H1 (cell line): ENCODE data around the gene CILP. TPM values are rescaled to one million over a fixed set of nuclear protein-coding genes. Genes with fewer than 3 reads are reported as not detected.

Experiments used
- CTCF ChIA-PET: fragments of 300-600 bp; sonication (Branson Sonifier 250); formaldehyde crosslinking; loops from one replicate; lab custom pipeline; 2021; ENCODE audit not compliant: partially characterized antibody; lab: Charles Lee
- POLR2A ChIA-PET: fragments of 300-600 bp; sonication (Branson Sonifier 250); formaldehyde crosslinking; loops from one replicate; lab custom pipeline; 2021; ENCODE audit warnings: inconsistent platforms; ENCODE audit not compliant: partially characterized antibody; lab: Charles Lee
- DNase-seq, 2 experiments: peaks; one replicate each; pipeline versions ENCODE4 v3.0.0 to v3.0.0-alpha.2; 2010 to 2022; ENCODE audit warnings: low spot score in 2 of 2, low read depth in 1 of 2, mixed read lengths in 1 of 2
- FAIRE-seq: peaks from 2 replicates; lab custom pipeline; 2011; peaks lifted over from hg19 to GRCh38; lab: Jason Lieb, UNC
- H2AFZ ChIP-seq: 2 replicates; pipeline ENCODE4 v1.8.1; 2012; ENCODE audit warnings: low read length, inconsistent platforms
- H2AK5ac ChIP-seq: 2 replicates; pipeline ENCODE4 v1.6.1; 2013; ENCODE audit warnings: low read depth, low read length
- H2BK120ac ChIP-seq: replicated peaks from 2 replicates; pipeline ENCODE3; 2013; ENCODE audit warnings: low read depth, low read length, inconsistent platforms
- H2BK12ac ChIP-seq: 2 replicates; pipeline ENCODE4 v1.6.1; 2013; ENCODE audit warnings: low read depth, low read length
- H2BK15ac ChIP-seq: 2 replicates; pipeline ENCODE4 v1.6.1; 2013; ENCODE audit warnings: low read length
- H2BK20ac ChIP-seq: 2 replicates; pipeline ENCODE4 v1.6.1; 2013; ENCODE audit warnings: low read length
- H2BK5ac ChIP-seq: 2 replicates; pipeline ENCODE4 v1.6.1; 2013; ENCODE audit warnings: low read depth, low read length
- H3K14ac ChIP-seq: 2 replicates; pipeline ENCODE4 v1.6.1; 2013; ENCODE audit warnings: inconsistent platforms; ENCODE audit not compliant: insufficient read length
- H3K18ac ChIP-seq: 2 replicates; pipeline ENCODE4 v1.6.1; 2013; ENCODE audit warnings: low read length; ENCODE audit errors: extremely low read depth
- H3K23ac ChIP-seq: 2 replicates; pipeline ENCODE4 v1.6.1; 2013; ENCODE audit warnings: inconsistent platforms; ENCODE audit not compliant: insufficient read length
- H3K23me2 ChIP-seq: 2 replicates; pipeline ENCODE4 v1.6.1; 2013; ENCODE audit warnings: low read depth, low read length
- H3K27ac ChIP-seq: 2 replicates; pipeline ENCODE4 v1.6.1; 2011; ENCODE audit warnings: low read depth, low read length, inconsistent platforms
- H3K27me3 ChIP-seq, 4 experiments: replicated peaks in 1 of 4; 1 replicate in 1 of 4; 2 replicates in 3 of 4; pipeline versions ENCODE4 v1.6.1 to v1.8.1; 2011 to 2013; ENCODE audit warnings: low read length in 3 of 4, mild to moderate bottlenecking in 3 of 4, inconsistent platforms in 2 of 4, mixed read lengths in 2 of 4, moderate library complexity in 1 of 4; ENCODE audit not compliant: control insufficient read depth in 3 of 4, insufficient read depth in 3 of 4; ENCODE audit errors: extremely low read depth in 1 of 4
- H3K36me3 ChIP-seq, 4 experiments: 2 replicates each; pipeline versions ENCODE4 v1.6.1 to v1.8.1; 2011 to 2013; ENCODE audit warnings: mild to moderate bottlenecking in 4 of 4, low read length in 3 of 4, moderate library complexity in 2 of 4, control low read depth in 1 of 4, inconsistent platforms in 1 of 4; ENCODE audit not compliant: insufficient read depth in 4 of 4, control insufficient read depth in 2 of 4
- H3K4ac ChIP-seq: replicated peaks from 2 replicates; pipeline ENCODE3; 2013; ENCODE audit warnings: low read length, low read depth, mixed read lengths, inconsistent platforms; ENCODE audit not compliant: insufficient read length
- H3K4me1 ChIP-seq, 4 experiments: replicated peaks in 1 of 4; 1 replicate in 1 of 4; 2 replicates in 3 of 4; pipeline versions ENCODE4 v1.6.1 to v1.8.1; 2011 to 2013; ENCODE audit warnings: low read length in 3 of 4, inconsistent platforms in 2 of 4, mixed read lengths in 1 of 4; ENCODE audit not compliant: insufficient read depth in 4 of 4, control insufficient read depth in 3 of 4
- H3K4me2 ChIP-seq, 2 experiments: 2 replicates each; pipeline versions ENCODE4 v1.6.1 to v1.8.1; 2011 to 2013; ENCODE audit warnings: low read depth in 2 of 2, low read length in 2 of 2, control low read depth in 1 of 2, inconsistent platforms in 1 of 2, mild to moderate bottlenecking in 1 of 2; ENCODE audit not compliant: insufficient read depth in 1 of 2
- H3K4me3 ChIP-seq, 4 experiments: fragments of 200-600, 300-600 bp in 1 of 4; sonication (generic), shearing (Covaris generic), sonication (Bioruptor Twin) in 1 of 4; 2 replicates each; pipeline versions ENCODE4 v1.5.1 to v1.8.1; 2011 to 2016; ENCODE audit warnings: low read length in 4 of 4, low read depth in 3 of 4, control low read depth in 2 of 4, inconsistent platforms in 2 of 4, mild to moderate bottlenecking in 2 of 4, mixed read lengths in 1 of 4, moderate library complexity in 1 of 4; ENCODE audit not compliant: insufficient read depth in 2 of 4; ENCODE audit errors: extremely low read depth in 1 of 4
- H3K56ac ChIP-seq: replicated peaks from 2 replicates; pipeline ENCODE3; 2013; ENCODE audit warnings: low read depth, mild to moderate bottlenecking, mixed read lengths, low read length, inconsistent platforms; ENCODE audit not compliant: insufficient read length
- H3K79me1 ChIP-seq: 2 replicates; pipeline ENCODE4 v1.6.1; 2013; ENCODE audit warnings: low read depth, low read length, control low read depth
- H3K79me2 ChIP-seq, 2 experiments: 2 replicates each; pipeline versions ENCODE4 v1.6.1 to v1.8.1; 2012 to 2013; ENCODE audit warnings: low read length in 2 of 2, mild to moderate bottlenecking in 2 of 2, inconsistent platforms in 1 of 2; ENCODE audit not compliant: insufficient read depth in 2 of 2, control insufficient read depth in 1 of 2
- H3K9ac ChIP-seq, 4 experiments: replicated peaks in 1 of 4; 1 replicate in 1 of 4; 2 replicates in 3 of 4; pipeline versions ENCODE4 v1.6.1 to v1.8.1; 2011 to 2013; ENCODE audit warnings: low read depth in 3 of 4, low read length in 3 of 4, control low read depth in 2 of 4, mild to moderate bottlenecking in 2 of 4, moderate library complexity in 2 of 4, inconsistent platforms in 1 of 4; ENCODE audit errors: extremely low read depth in 1 of 4
- H3K9me3 ChIP-seq, 2 experiments: 2 replicates each; pipeline versions ENCODE4 v1.6.1 to v1.8.1; 2012 to 2013; ENCODE audit warnings: mild to moderate bottlenecking in 2 of 2, moderate library complexity in 2 of 2, control low read depth in 1 of 2, inconsistent platforms in 1 of 2, low read depth in 1 of 2, low read length in 1 of 2, mixed read lengths in 1 of 2; ENCODE audit not compliant: insufficient read depth in 2 of 2
- H4K20me1 ChIP-seq, 2 experiments: replicated peaks in 1 of 2; 2 replicates each; pipeline versions ENCODE3 to v1.8.1; 2011 to 2013; ENCODE audit warnings: inconsistent platforms in 2 of 2, low read length in 2 of 2, mild to moderate bottlenecking in 1 of 2; ENCODE audit not compliant: insufficient read depth in 2 of 2, control insufficient read depth in 1 of 2
- H4K5ac ChIP-seq: 2 replicates; pipeline ENCODE4 v1.6.1; 2013; ENCODE audit warnings: low read length, low read depth, mixed read lengths, inconsistent platforms; ENCODE audit not compliant: insufficient read length
- H4K8ac ChIP-seq: 2 replicates; pipeline ENCODE4 v1.8.0; 2013; ENCODE audit warnings: mild to moderate bottlenecking, moderate library complexity, low read length, inconsistent platforms; ENCODE audit not compliant: insufficient read depth; ENCODE audit errors: extremely low read depth
- H4K91ac ChIP-seq: replicated peaks from 2 replicates; pipeline ENCODE3; 2013; ENCODE audit warnings: low read length, mixed read lengths, inconsistent platforms; ENCODE audit not compliant: insufficient read length
- KDM4A ChIP-seq: IDR thresholded peaks from one replicate; pipeline ENCODE4 v1.7.1; 2012; ENCODE audit warnings: low read depth, mild to moderate bottlenecking, moderate library complexity, low read length, inconsistent platforms; ENCODE audit not compliant: severe bottlenecking
- ZNF274 ChIP-seq: IDR thresholded peaks from 2 replicates; pipeline ENCODE4 v1.7.0; 2012; ENCODE audit warnings: low read length, borderline replicate concordance; ENCODE audit errors: extremely low read depth
- WGBS, 2 experiments: shearing (Covaris generic) in 1 of 2; methylation state at CpG; one replicate each; pipeline versions ENCODE4 v1.1.6 to v1.1.7; 2013 to 2015; ENCODE audit warnings: low lambda C conversion rate in 2 of 2, mixed read lengths in 2 of 2, inconsistent platforms in 1 of 2, low coverage in 1 of 2, missing lambda C conversion rate in 1 of 2; ENCODE audit not compliant: insufficient replicate concordance in 2 of 2, insufficient coverage in 1 of 2, insufficient read length in 1 of 2; ENCODE audit errors: extremely low coverage in 1 of 2, missing lambda C conversion rate in 1 of 2; 5-methylcytosine and 5-hydroxymethylcytosine counted together
- polyA plus RNA-seq, 7 experiments: library from polyadenylated mRNA; depleted of rRNA in 3 of 7; stranded (reverse) in 5 of 7; unstranded in 2 of 7; fragments of >200 nt in 5 of 7; fragments of 200-250 nt in 2 of 7; gene quantifications; 1 replicate in 5 of 7; 2 replicates in 1 of 7; 4 replicates in 1 of 7; pipeline versions ENCODE4 v1.2.1 to v1.2.3, GENCODE V29; 2011 to 2013; ENCODE audit warnings: missing spikeins in 2 of 7, mixed read lengths in 2 of 7
- total RNA-seq: library from RNA; stranded (reverse); fragmentation: NEBNext Ultra II Directional; extraction: Animal tissue kit (Norgen Biotek cat#: 25700); gene quantifications from 2 replicates; pipeline ENCODE4 v1.2.1, GENCODE V29; 2021
- TF ChIP-seq, protein P1 (sequence below): IDR thresholded peaks from 2 replicates; pipeline ENCODE4 v1.6.1; 2011; ENCODE audit warnings: low read depth, mild to moderate bottlenecking, low read length; ENCODE audit not compliant: insufficient read depth

The CILP gene
- total and polyA plus RNA-seq, 2 of the 8 experiments (the other 6 are each of a cell fraction or from before 2014, with no cell fraction given): 0.02 TPM; not detected in 1

DNA sequence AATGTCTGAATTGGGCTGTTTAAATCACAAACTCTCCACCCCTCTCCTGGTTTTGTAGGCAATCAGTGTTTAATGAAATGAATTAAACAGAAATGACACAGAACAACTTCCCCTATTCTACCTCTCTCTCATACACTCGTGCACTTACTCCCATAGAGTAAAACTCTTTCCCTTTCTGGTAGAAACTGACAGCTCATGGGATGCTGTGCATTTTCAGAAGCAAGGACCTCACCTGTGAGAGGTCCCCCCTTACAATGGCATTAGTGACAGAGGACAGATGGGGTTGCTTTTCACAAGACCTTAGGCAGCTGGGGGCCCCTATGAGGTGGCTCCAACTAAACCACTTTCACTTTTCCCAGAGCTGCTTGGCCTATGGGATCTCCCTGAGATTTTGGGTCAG is 43.5 kb upstream of the CILP start:
- Histone ChIP-seq H2AK5ac (no peak overlapping the region), H3K9ac (no peak overlapping the region), H3K36me3 (no peaks in the 10 kb centered on the region), H2BK12ac (no peak overlapping the region), H4K20me1 (no peaks in the 10 kb centered on the region), H3K14ac (no peak overlapping the region), H4K91ac (no peak overlapping the region), H3K9me3 (no peaks in the 10 kb centered on the region), H3K18ac (no peak overlapping the region), H4K8ac (no peak overlapping the region), H2BK20ac (no peak overlapping the region), H3K23ac (no peak overlapping the region), H3K79me1 (no peaks in the 10 kb centered on the region), H3K79me2 (no peaks in the 10 kb centered on the region), H4K5ac (no peak overlapping the region), H3K23me2 (no peaks in the 10 kb centered on the region), H2AFZ (no peak overlapping the region), H3K27me3 (no peaks in the 10 kb centered on the region), H3K4ac (no peak overlapping the region), H3K27ac (no peak overlapping the region; the same call in 1 of the 2 replicates), H2BK120ac (no peak overlapping the region), H2BK15ac (no peak overlapping the region), H2BK5ac (no peak overlapping the region), H3K4me2 (no peak overlapping the region), H3K4me1 (no peaks in the 10 kb centered on the region), H3K56ac (no peak overlapping the region), H3K4me3 (no peak overlapping the region)
- CTCF ChIA-PET: interaction anchor here (0.6 to 3.4 kb wide), 4 partner anchors 17 to 1366 kb away, joined by 3 to 16 read pairs (median 5); no protein-coding TSS in a partner anchor
- FAIRE-seq (no peak), DNase-seq (no peak)
- 90% methylated on average over 1 of the region's 1 CpG; no CpG with 5 or more reads in 1 of the 2 experiments for WGBS, 2 experiments
- POLR2A ChIA-PET: no interaction called here
- TF ChIP-seq ZNF274 (no peak), KDM4A (no peak)
- TF ChIP-seq, protein P1, sequence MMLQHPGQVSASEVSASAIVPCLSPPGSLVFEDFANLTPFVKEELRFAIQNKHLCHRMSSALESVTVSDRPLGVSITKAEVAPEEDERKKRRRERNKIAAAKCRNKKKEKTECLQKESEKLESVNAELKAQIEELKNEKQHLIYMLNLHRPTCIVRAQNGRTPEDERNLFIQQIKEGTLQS: no peak
